OCI-LY3 (cell line): Measurements from ENCODE around the gene TSPOAP1.

Experiments used
- H2AFZ ChIP-seq: fragments of 200-600, 300-600 bp; shearing (Covaris generic); 2 replicates; pipeline ENCODE4 v1.6.0; 2014; ENCODE audit warnings: antibody characterized with exemption, low read depth, low read length
- H3K27ac ChIP-seq: fragments of 200-600, 300-600 bp; sonication (generic); 2 replicates; pipeline ENCODE4 v1.5.1; 2014; ENCODE audit warnings: mild to moderate bottlenecking, low read length, moderate library complexity, mixed read lengths
- H3K27me3 ChIP-seq: fragments of 200-600, 300-600 bp; sonication (generic); 2 replicates; pipeline ENCODE4 v1.6.1; 2014; ENCODE audit warnings: low read depth, low read length, mixed read lengths
- H3K36me3 ChIP-seq: fragments of 200-600, 300-600 bp; sonication (generic); replicated peaks from 2 replicates; pipeline ENCODE3; 2014; ENCODE audit warnings: low read depth, low read length, mixed read lengths
- H3K4me1 ChIP-seq: fragments of 300-600, 200-600 bp; sonication (generic); 2 replicates; pipeline ENCODE4 v1.6.1; 2014; ENCODE audit warnings: low read length, mixed read lengths
- H3K4me2 ChIP-seq: fragments of 200-600, 300-600 bp; sonication (generic); 2 replicates; pipeline ENCODE4 v1.6.1; 2014; ENCODE audit warnings: low read length, mixed read lengths
- H3K4me3 ChIP-seq: fragments of 300-600, 200-600 bp; sonication (generic); 2 replicates; pipeline ENCODE4 v1.5.1; 2014; ENCODE audit warnings: antibody characterized with exemption, mild to moderate bottlenecking, low read length, moderate library complexity
- H3K79me2 ChIP-seq: fragments of 300-600, 200-600 bp; shearing (Covaris generic); 2 replicates; pipeline ENCODE4 v1.6.1; 2014; ENCODE audit warnings: mild to moderate bottlenecking, low read length, mixed read lengths
- H3K9ac ChIP-seq: fragments of 300-600, 200-600 bp; shearing (Covaris generic); 2 replicates; pipeline ENCODE4 v1.6.0; 2014; ENCODE audit warnings: mild to moderate bottlenecking, low read length, moderate library complexity
- H3K9me3 ChIP-seq: fragments of 200-600, 300-600 bp; shearing (Covaris generic); 2 replicates; pipeline ENCODE4 v1.6.1; 2014; ENCODE audit warnings: low read length, mixed read lengths; ENCODE audit not compliant: insufficient read depth
- H4K20me1 ChIP-seq: fragments of 200-600, 300-600 bp; sonication (generic); 2 replicates; pipeline ENCODE4 v1.6.1; 2016; ENCODE audit warnings: low read length, mixed read lengths; ENCODE audit not compliant: insufficient read depth
- EZH2phosphoT487 ChIP-seq: fragments of 200-600 bp; shearing (Covaris generic); IDR thresholded peaks from 2 replicates; pipeline ENCODE4 v1.6.1; 2018; ENCODE audit warnings: antibody characterized with exemption, mixed run types, low read depth
- TF ChIP-seq, protein P1 (sequence below): fragments of 200-600, 300-600 bp; sonication (generic); IDR thresholded peaks from 2 replicates; pipeline ENCODE4 v1.5.1; 2014; ENCODE audit warnings: antibody characterized with exemption, low read length, low read depth

TSPOAP1 gene

DNA sequence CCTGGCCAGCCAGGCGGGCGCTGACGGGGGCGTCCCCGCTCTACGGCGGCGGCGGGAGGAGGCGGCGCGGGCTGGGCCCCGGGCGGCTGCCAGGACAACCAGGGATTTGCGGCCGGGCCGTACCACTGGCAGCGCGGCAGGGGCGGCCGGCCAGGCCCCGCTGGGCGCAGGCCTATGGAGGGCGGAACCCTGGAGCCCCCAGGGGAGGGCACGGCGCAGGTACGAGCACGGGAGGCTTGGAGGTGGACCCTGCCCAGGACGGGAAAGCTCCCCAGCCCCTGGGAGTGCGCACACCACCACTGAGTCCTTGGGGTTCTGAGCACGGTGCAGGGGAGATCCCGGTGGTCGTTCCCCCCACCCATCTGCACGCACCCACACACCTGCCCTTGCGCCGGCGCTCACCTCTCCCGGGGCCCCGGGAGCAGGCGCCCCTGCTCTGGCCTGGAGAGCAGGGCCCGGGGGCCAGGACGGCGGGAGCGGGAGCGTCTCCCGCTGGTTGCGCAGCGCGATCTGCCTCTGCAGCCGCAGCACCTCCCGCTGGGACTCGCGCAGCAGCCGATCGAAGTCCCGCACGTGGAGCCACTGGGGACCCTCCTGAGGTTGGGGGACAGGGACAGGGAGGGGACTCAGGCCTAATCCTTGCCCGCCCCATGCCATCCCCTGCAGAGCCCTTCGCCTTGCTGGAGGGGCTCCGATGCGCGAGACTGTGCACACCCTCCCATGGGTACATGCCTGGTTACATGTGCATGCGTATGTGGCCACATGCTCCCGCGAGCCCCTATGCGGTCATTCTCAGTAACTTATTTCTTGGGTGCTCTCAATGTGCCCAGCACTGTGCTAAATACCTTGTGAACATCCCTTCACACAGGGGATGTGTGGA, 3.9 kb downstream of the TSPOAP1 start:
- TF ChIP-seq, protein P1, sequence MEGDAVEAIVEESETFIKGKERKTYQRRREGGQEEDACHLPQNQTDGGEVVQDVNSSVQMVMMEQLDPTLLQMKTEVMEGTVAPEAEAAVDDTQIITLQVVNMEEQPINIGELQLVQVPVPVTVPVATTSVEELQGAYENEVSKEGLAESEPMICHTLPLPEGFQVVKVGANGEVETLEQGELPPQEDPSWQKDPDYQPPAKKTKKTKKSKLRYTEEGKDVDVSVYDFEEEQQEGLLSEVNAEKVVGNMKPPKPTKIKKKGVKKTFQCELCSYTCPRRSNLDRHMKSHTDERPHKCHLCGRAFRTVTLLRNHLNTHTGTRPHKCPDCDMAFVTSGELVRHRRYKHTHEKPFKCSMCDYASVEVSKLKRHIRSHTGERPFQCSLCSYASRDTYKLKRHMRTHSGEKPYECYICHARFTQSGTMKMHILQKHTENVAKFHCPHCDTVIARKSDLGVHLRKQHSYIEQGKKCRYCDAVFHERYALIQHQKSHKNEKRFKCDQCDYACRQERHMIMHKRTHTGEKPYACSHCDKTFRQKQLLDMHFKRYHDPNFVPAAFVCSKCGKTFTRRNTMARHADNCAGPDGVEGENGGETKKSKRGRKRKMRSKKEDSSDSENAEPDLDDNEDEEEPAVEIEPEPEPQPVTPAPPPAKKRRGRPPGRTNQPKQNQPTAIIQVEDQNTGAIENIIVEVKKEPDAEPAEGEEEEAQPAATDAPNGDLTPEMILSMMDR = no peak
- Histone ChIP-seq H3K9me3 (no peaks in the 10 kb centered on the region), H4K20me1 (peaks cover 23% of the 10 kb centered on the region), H3K4me3 (no peak overlapping the region), H2AFZ (no peak overlapping the region), H3K36me3 (peaks cover 2% of the 10 kb centered on the region), H3K79me2 (peaks cover 3% of the 10 kb centered on the region), H3K9ac (no peak overlapping the region), H3K27ac (no peak overlapping the region), H3K4me2 (no peak overlapping the region), H3K27me3 (no peaks in the 10 kb centered on the region), H3K4me1 (peaks cover 22% of the 10 kb centered on the region)

DNA sequence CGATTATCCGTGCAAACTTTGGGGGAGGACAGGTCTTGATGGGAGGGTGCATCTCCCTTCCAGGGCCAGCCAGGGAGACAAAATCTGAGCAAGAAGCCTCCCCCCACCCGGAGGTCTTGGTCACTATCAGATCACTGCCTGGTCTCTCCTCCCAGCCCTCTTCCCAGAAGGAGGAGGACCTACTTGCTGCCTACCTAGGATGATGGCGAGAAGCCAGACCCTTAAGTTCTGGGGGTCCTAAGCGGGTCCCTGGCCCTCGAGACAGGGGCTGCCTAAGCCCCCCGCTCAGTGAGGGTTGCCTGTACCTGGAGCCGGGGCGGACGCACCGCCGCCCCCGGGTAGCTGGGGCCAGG, 4.6 kb downstream of the TSPOAP1 start:
- Histone ChIP-seq H3K4me3 (no peak overlapping the region), H3K9me3 (no peaks in the 10 kb centered on the region), H3K79me2 (no peaks in the 10 kb centered on the region; the same call in 1 of the 2 replicates), H3K36me3 (no peaks in the 10 kb centered on the region), H3K4me2 (no peak overlapping the region), H3K4me1 (peaks cover 15% of the 10 kb centered on the region), H4K20me1 (peaks cover 17% of the 10 kb centered on the region; the same call in 1 of the 2 replicates), H2AFZ (no peak overlapping the region), H3K27me3 (no peaks in the 10 kb centered on the region), H3K9ac (no peak overlapping the region), H3K27ac (no peak overlapping the region)
- TF ChIP-seq, protein P1 = no peak
- no peak for TF ChIP-seq EZH2phosphoT487

- no peaks in the 10 kb centered on the region for H3K36me3 ChIP-seq
- H3K9ac ChIP-seq = no peak overlapping the region
Measured at GRCh38 chr17:58323366-58324055, 5.1 kb downstream of the TSPOAP1 start.

More at GRCh38 chr17:58323366-58324055, 5.1 kb downstream of the TSPOAP1 start:
- Histone ChIP-seq H3K4me1 (peaks cover 10% of the 10 kb centered on the region), H3K79me2 (no peaks in the 10 kb centered on the region), H3K9me3 (no peaks in the 10 kb centered on the region), H3K4me2 (no peak overlapping the region), H2AFZ (no peak overlapping the region), H3K27ac (no peak overlapping the region), H3K4me3 (no peak overlapping the region), H4K20me1 (peaks cover 13% of the 10 kb centered on the region; the same call in 1 of the 2 replicates), H3K27me3 (no peaks in the 10 kb centered on the region)
- no peak for TF ChIP-seq EZH2phosphoT487
- TF ChIP-seq, protein P1 = no peak
